Retinal pigment epithelial cell (primary cell): ENCODE measurements around the gene AKAP13.

Experiments
- DNase-seq: peaks from one replicate; pipeline ENCODE4 v3.0.0-alpha.2; 2010; ENCODE audit warnings: low read depth
- H3K4me3 ChIP-seq: 2 replicates; pipeline ENCODE4 v1.5.1; 2011; ENCODE audit warnings: mild to moderate bottlenecking, low read length, control low read depth, moderate library complexity
- TF ChIP-seq, protein P1 (sequence below): conservative IDR thresholded peaks from 2 replicates; pipeline ENCODE4 v1.5.1; 2011; ENCODE audit warnings: low read depth, low read length, control low read depth, inconsistent platforms

AKAP13 gene

DNA sequence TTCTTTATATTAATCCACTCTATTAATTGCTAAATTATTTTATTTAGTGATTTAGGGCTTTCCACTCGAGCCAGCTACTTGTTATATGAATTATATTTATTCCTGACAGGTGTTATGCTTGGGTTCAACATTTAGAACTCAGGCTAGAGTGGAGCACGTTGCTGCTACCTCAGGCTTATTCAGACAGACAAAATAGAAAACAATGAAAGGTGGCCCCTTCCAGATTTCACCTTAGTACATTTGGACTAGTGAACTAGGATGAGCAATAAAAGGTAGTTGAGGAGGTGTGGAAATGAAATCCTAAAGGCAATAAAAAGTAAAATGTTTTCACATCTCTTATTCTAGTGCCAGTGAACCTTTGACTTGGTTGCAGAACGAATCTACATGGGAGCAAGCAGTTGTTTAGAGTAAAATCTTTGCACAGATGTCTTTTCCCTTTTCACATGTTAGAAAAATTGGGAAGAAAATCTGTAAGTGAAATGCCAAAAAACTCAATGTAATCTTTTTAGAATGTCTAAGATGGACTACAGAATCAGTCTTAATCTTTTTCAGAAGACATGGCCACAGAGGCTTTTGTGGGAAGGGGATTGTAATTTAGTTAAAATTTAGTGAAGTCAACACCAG lies 63.8 kb downstream of the AKAP13 start:
- no peak for DNase-seq
- TF ChIP-seq, protein P1, sequence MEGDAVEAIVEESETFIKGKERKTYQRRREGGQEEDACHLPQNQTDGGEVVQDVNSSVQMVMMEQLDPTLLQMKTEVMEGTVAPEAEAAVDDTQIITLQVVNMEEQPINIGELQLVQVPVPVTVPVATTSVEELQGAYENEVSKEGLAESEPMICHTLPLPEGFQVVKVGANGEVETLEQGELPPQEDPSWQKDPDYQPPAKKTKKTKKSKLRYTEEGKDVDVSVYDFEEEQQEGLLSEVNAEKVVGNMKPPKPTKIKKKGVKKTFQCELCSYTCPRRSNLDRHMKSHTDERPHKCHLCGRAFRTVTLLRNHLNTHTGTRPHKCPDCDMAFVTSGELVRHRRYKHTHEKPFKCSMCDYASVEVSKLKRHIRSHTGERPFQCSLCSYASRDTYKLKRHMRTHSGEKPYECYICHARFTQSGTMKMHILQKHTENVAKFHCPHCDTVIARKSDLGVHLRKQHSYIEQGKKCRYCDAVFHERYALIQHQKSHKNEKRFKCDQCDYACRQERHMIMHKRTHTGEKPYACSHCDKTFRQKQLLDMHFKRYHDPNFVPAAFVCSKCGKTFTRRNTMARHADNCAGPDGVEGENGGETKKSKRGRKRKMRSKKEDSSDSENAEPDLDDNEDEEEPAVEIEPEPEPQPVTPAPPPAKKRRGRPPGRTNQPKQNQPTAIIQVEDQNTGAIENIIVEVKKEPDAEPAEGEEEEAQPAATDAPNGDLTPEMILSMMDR, result no peak
- H3K4me3 ChIP-seq, result no peak overlapping the region

DNA sequence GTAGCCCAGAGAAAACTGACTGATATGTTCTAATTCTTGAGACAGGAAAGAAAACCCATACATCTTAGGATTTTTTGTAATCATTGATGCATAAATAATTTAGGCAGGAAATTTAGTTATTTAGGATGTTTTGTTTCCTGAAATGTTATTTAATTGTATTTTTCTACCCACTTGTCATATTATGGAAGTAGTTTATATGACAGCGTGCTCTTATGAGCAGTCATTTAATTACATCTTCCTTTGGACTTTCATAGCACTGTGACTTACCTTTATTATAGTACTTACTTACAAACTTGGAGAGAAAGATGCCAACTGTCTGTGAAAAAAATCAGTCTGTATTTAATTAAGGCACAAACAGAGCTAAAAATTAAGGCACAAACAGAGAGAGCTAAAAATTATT lies 65.0 kb downstream of the AKAP13 start:
- DNase-seq, result no peak

DNA sequence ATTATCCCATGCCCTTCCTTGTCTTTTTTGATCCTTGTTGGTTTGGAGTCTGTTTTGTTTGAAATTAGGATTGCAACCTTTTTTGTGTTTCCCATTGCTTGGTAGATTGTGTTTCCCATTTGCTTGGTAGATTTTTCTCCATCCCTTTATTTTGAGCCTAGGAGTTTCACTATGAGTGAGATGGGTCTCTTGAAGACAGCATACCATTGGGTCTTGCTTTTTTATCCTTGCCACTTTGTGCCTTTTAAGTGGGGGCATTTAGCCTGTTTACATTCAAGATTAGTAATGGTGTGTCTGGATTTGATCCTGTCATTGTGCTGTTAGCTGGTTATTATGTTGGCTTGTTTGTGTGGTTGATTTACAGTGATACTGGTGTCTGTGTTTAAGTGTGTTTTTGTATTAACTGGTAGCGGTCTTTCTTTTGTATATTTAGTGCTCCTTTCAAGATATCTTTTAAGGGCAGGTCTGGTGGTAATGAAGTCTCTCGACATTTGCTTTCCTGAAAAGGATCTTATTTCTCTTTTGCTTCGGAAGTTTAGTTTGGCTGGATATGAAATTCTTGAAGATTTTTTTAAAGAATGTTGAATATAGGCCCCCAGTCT lies 70.8 kb downstream of the AKAP13 start:
- TF ChIP-seq, protein P1, result no peak
- H3K4me3 ChIP-seq, result no peak overlapping the region
- no peak for DNase-seq

More for the DNA sequence above, 65.0 kb downstream of the AKAP13 start:
- TF ChIP-seq, protein P1, result no peak
- no peak overlapping the region for H3K4me3 ChIP-seq

GRCh38 chr15:85452436-85452835 lies 72.0 kb downstream of the AKAP13 start:
- no peak overlapping the region for H3K4me3 ChIP-seq
- DNase-seq, result no peak
- TF ChIP-seq, protein P1, result no peak

- TF ChIP-seq, protein P1, result no peak
- no peak overlapping the region for H3K4me3 ChIP-seq
- DNase-seq, result no peak
Observed at GRCh38 chr15:85453144-85453872, 72.9 kb downstream of the AKAP13 start.

GRCh38 chr15:85454403-85454802 lies 74.0 kb downstream of the AKAP13 start:
- H3K4me3 ChIP-seq, result no peak overlapping the region
- TF ChIP-seq, protein P1, result no peak
- DNase-seq, result no peak
